A549 treated with CpdA at 1 μM for 4 hours (cell line): ENCODE data around the gene MPHOSPH10. TPM values are rescaled to one million over a fixed set of nuclear protein-coding genes. Genes with fewer than 3 reads are reported as not detected.

Experiments used
- total RNA-seq: library from RNA; stranded (reverse); fragments of 200-300 nt; extraction: Qiagen RNA extraction; gene quantifications from 5 replicates; pipeline ENCODE4 v1.2.3, GENCODE V29; 2022; ENCODE audit warnings: low read depth

The MPHOSPH10 gene, protein sequence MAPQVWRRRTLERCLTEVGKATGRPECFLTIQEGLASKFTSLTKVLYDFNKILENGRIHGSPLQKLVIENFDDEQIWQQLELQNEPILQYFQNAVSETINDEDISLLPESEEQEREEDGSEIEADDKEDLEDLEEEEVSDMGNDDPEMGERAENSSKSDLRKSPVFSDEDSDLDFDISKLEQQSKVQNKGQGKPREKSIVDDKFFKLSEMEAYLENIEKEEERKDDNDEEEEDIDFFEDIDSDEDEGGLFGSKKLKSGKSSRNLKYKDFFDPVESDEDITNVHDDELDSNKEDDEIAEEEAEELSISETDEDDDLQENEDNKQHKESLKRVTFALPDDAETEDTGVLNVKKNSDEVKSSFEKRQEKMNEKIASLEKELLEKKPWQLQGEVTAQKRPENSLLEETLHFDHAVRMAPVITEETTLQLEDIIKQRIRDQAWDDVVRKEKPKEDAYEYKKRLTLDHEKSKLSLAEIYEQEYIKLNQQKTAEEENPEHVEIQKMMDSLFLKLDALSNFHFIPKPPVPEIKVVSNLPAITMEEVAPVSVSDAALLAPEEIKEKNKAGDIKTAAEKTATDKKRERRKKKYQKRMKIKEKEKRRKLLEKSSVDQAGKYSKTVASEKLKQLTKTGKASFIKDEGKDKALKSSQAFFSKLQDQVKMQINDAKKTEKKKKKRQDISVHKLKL
- 37.8 to 54.2 TPM (median 39.4 TPM) in 5 replicates for total RNA-seq

GRCh38 chr2:71130152-71130904 is at the start of gene MPHOSPH10, which contains the start of gene MCEE:
MPHOSPH10 (plus strand) TSS chr2:71130634; CDS start chr2:71130666, 32 bp downstream.
MCEE (minus strand) TSS chr2:71130229; CDS start chr2:71130219, 10 bp downstream.

Other genes starting within 250 kb of the MPHOSPH10 start
- 3.8 to 5.6 TPM (median 4.9 TPM) in 5 replicates for gene VAX2, start 230.1 kb upstream of the MPHOSPH10 start, total RNA-seq
- 1.5 to 2.5 TPM (median 2.4 TPM) in 4 of 5 replicates, not detected in the other for gene ATP6V1B1, start 194.7 kb upstream of the MPHOSPH10 start, total RNA-seq
- gene ANKRD53, start 152.0 kb upstream of the MPHOSPH10 start, total RNA-seq, result 0.10 to 0.11 TPM in 2 of 5 replicates, not detected in the others
- gene TEX261, start 135.8 kb upstream of the MPHOSPH10 start, total RNA-seq, result 73.8 to 86.9 TPM (median 84.3 TPM) in 5 replicates
- gene NAGK, start 62.0 kb upstream of the MPHOSPH10 start, total RNA-seq, result 57.4 to 85.0 TPM (median 78.0 TPM) in 5 replicates
- 11.1 to 14.2 TPM (median 12.5 TPM) in 5 replicates for gene MCEE, start 405 bp upstream of the MPHOSPH10 start, total RNA-seq
- 0.26 to 0.37 TPM (median 0.34 TPM) in 5 replicates for gene PAIP2B, start 96.5 kb downstream of the MPHOSPH10 start, total RNA-seq
- gene ZNF638, start 201.1 kb downstream of the MPHOSPH10 start, total RNA-seq, result 68.2 to 90.3 TPM (median 72.9 TPM) in 5 replicates